GM18909 (cell line): ENCODE results near the gene CAPN13.

Source experiments
- ATAC-seq: cut with Tn5 transposase; IDR thresholded peaks from one replicate; pipeline ENCODE4 v1.9.1; 2021; ENCODE audit warnings: mild to moderate bottlenecking; ENCODE audit not compliant: unreplicated experiment, poor library complexity

CAPN13 gene

DNA sequence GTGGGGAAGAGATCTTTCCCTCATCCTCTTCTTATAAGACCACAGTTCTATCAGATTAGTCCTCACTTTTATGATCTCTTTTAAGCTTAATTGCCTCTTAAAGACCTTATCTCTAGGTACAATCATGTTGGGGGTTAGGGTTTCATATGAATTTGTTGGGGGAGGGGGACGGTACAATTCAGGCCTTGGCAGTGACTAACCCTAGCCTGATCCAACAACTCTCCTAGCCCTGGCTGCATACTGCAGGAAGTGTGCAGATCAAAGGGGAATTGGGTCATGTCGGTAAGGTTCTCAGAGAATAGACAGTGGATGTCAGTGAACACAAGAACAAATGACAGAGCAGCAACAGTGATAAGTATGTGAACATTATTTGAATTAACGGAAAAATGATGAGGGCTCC is 16.4 kb downstream of the CAPN13 start:
- ATAC-seq, result no peak

DNA sequence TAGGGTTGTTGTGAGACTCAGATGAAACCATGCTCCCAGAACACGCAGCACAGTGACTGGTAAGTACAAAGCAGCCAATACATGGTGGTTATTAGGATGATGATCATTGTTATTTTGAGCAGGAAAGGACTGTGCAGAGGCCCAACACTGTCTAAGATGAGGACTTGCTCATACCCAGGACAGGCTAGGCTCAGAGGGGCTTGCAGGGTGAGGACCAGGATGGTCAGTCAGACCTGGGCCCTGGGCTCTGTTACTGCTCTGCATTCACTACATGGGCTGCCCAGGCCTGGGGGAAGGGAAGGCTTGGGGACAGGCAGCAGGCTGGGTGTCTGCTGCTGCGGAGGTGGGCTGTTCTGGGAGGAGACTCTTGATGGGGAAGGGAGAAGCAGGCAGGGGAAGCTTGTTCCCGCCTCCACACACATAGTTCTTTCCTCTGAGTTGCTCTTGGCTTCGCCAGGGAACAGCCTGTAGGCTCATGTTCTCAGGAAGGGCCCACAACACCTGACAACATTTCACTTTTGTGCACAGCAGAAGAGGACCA is 17.5 kb downstream of the CAPN13 start:
- ATAC-seq, result no peak

DNA sequence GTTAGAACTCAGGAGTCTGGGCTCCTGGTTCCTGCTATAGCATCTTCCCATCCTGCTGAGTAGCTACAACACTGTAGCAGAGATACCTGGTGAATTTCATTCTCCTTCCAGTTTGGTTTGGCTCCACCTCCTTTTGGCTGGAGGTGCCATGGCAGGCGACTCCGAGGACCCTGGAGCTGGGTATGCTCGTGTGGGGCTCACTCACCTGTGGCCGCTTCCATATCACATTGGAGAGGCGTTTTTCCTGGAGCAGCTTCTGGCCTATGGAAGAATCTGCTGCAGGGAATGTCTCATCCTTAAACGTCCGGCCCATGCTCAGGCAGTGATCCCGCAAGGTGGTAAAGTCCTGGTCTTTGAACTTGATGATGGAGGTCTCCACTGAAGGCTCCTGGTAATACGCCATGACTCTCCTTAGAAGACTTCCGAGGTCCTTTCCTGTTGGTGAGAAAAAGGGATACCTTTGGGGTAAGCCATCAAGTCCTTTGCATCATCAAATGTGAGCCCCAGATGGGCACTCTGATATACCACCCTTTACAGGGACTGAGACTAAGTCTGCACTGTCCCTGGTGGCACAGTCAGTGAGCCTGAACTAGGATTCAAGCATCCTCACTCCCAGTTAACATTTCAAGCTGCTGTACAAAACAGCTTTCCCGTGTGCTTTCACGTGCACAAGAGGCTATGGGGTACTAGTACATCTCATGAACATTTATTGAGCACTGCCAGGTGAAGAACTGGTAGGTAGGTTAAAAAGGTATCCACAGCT is 20.1 kb downstream of the CAPN13 start:
- no peak for ATAC-seq

DNA sequence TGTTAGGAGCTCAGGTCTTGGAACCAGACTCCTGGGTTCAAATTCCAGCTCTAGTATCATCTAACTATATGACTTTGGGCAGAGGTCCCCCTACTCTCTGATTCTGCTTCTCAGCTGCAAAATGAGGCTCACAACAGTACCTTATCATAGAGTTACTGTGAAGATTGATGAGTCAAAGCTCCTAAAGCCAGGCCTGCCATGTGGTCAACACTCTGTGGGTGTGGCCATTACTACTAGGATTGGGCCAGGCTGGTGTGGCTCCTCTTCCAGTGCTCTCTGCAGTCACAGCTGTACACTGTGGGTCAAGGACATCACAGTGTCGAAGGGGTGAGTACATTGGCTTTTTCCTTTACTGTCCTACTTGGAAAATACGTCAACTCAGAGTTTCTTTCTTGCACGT is 22.6 kb downstream of the CAPN13 start:
- no peak for ATAC-seq

DNA sequence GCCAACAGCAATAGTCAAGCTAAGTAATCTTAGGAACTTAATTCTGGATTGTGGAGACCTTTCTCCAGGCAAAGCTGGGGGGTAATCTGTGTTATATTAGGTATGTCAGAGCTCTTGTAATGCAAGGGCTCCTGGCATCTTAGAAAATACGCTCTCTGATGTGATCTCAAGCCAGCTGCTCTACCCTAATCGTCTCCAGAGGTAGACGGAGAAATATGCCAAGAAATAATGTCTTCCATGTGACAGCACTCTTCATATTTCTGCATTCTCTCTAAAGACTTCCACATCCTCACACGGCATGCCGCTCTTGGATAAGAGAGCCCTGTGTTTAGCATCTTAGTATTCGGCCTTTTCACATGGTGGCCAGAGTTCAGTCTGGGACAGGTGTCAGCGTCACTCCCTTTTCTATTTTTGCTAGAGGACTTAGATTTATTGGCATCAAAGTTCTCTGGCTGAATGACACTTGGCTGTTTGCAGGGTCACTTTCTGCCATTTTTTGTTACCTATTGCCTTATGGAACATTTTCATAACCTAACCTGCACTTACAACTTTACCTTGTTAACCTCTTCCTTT is 25.2 kb downstream of the CAPN13 start:
- ATAC-seq, result no peak

DNA sequence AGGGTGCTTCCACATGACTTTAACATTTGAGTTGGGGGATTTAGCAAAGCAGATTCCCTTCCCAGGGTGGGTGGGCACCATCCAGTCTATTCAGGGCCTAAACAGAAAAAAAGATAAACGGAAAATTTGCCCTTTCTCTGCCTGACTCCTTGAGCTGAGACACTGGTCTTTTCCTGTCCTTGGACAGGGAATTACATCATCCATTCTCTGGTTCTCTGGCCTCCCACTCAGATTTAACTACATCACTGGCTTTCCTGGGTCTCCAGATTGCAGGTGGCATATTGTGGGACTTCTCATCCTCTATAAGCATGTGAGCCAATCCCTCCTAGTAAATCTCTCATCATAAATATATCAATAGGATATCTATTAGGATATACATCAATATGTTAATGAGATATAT is 25.8 kb downstream of the CAPN13 start:
- ATAC-seq, result no peak

DNA sequence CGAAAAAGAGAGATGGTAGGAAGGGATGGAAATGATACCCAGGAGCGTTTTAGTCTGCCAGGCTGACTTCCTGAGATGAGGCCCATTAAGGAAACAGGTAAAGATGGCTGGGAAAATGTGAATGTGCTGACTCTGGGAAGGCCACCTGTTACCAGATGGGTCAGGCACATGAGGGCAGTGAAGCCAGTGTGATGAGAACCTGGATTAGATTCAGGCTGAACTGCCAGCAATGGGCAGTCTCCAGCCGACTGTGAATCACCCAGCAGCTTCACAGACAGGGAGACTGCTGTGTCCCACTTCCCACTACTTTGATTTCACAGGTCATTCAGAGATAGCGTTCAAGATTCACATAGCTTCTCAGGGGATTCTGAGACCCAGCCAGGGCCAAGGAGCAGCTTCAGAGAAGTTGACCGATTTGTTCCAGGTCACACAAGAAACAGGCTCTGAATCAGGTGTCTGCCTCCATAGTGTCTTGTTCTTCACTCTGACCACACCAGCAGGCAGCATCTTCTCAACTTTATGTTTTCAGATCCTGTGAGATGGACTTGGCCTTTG is 26.4 kb downstream of the CAPN13 start:
- ATAC-seq, result no peak

DNA sequence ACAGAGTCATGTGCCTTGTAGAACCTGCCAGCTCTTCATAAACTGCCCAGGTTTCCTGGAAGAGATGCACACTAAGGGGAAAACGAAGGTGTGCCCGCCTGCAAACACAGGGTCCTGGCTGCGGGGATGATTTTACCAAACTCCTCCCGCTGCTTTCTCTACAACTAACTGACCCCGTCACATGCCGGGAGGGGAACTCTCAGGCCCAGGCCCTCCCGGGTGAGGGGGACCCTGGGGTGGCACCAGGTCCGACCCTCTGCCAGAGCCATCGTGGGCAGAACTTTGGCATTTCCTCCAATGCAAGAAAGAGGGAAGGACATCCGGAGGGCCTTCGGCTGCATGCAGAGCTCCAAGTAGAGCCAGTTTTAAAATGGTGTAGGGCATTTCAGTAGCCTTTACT is 28.6 kb downstream of the CAPN13 start:
- ATAC-seq, result no peak

DNA sequence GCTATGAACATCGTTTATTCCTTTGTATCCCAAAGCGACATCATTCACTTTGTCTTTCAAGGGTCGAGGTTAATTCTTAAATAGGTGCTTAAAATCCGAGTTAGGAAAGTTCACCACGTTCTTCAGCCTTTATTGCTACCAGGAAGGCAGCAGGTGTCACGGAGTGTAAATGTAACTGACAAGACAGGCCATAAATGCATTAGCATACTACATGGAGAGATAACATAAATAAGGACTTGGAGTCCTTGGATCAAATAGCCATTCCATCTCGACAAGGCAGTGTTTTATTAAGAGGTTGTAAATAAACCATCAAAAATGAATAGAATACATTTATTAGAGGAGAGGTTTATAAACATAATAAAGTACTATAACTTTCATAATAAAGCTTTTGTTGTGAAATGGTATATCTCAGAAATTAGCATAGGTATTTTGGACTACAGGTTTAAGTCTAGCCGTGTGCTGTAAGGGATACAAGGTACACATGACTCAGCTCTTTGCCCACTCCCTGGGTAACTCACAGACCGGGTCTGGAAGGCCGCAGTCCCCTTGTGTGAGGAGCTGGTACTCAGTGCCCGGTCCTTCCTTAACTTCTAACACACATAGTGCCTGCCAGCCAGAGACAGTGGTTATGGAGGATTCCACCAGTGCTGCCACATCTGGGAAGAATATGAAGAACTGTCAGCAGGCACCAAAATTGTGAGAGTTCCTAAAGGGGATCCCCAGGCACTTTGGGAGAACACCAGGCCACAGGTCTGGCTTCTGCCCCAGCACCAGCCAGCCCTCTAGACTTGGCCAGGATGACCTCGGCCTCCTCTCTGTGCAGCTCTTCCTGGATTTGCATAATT is 29.4 kb downstream of the CAPN13 start:
- no peak for ATAC-seq

DNA sequence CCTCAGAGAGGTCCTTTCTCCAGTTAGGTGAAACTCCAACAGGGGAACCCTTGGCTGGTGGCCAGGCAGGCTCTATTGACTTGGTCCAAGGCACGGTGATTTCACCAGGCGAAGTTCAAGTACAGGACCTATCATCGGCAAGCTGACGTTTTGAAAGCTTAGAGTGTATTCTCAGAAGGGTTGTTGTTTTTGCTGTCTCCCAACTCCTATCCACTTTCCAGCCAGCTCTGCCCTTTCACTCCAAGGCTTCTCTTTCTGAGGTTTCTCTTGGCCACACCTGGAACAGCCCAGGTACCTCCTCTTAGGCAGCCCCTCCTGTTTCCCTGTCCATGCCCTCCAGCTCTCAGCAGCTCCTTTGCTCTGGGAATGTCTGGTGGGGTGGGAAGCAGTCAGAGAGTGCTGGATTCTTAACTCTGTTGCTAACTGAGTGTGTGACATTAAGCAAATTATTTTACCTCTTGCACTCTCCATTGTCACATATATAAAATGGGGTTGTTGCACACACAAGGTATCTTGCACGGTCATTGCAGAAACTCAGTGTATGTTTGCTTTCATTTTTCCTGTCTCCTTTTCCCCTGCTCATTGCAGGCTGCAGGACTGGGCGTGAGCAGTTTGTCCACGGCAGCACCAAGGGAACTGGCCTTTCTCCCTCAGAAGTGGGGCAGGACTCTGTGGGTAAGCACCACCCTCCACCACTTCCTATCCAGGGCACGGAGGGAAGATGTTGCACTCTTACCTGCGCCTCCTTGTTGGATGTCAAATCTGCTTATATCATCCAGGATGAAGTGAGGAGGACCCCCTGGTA is 30.2 kb downstream of the CAPN13 start:
- ATAC-seq, result no peak

DNA sequence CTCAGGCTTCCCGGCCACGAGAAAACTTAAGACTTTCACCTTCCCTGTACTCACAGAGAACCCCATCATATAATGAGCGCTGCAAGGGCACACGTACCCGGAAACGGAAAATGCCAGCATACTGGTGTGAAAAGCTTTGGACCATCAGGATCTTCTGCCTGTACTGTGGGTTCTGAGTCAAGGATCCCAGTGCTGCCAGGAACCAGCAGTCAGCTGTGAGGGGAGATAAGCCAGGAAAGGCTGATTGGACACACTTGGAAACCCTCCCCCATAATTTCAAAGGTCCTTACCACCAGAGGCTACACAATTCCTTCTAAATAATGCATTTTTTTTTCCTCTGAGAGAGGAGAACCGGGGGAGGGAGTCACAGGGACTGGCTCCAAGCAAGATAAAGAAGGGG is 31.4 kb downstream of the CAPN13 start:
- no peak for ATAC-seq

DNA sequence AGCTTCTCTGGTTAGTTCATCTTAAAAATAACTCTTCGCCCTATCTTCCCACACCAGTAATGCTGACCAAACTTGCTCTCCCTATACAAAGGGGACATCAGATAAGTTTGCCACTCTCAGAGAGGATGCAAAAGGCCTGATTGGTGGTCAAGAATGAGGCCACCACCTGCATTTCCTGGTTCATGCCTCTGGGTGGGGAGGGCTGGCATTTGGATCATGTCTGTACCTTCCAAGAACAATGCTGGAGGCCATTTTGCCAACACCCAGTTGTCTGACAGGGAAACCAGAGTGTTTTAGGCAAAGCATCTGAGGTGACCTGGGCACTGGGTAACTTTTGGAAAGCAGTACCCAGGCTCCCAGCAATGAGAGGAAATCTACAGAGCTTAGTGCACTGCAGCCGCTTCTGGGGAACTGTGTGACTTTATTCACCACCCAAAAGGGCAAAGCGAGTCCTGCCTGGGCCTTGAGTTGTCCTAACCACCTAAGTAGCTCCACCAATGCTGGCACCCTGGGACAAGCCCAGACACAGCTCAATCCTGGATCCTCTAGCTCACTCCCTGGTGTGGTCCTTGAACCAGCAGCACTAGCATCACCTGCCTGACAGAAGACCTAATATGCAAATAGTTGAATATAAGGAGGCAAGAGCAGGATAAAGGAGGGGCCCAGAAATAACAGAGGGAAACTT is 35.1 kb downstream of the CAPN13 start:
- ATAC-seq, result no peak

DNA sequence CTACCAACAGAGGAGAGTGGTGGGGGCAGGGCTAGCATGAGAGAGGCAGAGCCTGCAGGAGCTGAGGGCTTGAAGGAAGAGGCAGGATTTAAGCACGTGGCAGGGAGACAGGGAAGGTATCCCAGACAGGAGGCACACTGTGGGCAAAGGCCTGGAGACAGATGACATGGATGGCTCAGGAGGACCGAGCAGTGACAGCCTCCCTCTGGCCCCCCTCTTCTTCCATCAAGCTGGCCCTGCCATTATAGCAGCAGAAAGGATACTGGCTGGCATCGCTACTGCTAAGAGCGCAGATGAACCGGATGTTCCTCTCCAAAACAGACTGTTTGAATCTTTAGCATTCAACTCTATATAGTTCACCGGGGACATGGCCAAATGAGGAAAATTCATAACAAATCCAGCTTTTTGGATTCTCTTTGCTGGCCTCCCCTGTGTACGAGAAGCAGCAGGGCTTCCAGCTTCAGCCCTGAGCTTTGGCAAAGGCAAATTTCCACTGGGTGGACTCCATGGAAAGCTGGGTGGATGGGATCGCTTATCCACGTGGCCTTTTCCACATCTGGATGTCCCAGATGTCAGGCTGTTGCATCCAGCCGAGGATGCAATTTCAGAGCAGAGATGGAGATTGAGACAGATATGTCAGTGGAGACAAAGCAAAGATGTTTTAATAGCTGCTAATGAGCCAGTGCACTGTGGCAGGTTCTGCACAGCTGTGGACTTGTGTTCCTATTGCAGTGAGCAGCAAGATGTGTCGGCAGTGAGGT is 36.2 kb downstream of the CAPN13 start:
- ATAC-seq, result no peak

DNA sequence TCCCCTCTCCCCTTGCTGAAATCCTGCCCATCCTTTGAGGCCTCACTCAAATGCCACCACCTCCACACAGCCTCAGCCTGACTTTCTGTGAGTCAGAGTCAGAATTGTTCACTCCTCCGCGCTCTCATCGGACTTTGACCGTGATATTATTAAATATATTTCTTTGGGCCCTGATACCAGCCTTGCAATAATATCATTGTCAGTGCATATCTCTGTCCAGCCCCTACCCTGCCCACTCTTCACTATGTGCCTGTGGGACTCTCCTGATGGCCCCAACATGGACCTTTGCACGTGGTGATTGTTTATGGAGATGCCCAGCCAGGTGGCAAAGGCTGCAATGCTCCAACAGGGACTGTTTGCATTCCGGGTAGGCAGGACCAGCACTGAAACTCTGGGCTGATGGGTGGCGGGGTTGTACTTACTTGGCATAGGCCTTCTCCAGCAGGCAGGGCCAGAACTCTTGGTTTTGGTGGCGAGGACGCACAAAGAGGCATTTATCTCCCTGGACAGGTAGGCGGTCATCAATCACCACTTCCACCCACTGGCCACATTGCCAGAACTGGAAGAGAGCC is 37.3 kb downstream of the CAPN13 start:
- ATAC-seq, result no peak

DNA sequence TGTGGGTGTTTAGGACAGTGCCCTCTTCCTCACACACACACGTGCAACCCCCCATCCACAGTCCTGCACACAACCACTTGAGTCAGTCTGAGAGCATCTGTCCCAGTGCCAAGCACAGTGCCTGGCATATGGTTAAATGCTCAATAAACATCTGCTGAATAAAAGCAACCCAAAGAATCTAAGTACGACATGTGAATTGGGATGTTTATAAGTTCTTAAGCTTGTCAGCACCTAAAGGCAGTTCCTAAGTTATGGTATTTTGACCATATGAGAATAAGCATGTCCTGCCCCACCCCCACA is 37.8 kb downstream of the CAPN13 start:
- no peak for ATAC-seq

DNA sequence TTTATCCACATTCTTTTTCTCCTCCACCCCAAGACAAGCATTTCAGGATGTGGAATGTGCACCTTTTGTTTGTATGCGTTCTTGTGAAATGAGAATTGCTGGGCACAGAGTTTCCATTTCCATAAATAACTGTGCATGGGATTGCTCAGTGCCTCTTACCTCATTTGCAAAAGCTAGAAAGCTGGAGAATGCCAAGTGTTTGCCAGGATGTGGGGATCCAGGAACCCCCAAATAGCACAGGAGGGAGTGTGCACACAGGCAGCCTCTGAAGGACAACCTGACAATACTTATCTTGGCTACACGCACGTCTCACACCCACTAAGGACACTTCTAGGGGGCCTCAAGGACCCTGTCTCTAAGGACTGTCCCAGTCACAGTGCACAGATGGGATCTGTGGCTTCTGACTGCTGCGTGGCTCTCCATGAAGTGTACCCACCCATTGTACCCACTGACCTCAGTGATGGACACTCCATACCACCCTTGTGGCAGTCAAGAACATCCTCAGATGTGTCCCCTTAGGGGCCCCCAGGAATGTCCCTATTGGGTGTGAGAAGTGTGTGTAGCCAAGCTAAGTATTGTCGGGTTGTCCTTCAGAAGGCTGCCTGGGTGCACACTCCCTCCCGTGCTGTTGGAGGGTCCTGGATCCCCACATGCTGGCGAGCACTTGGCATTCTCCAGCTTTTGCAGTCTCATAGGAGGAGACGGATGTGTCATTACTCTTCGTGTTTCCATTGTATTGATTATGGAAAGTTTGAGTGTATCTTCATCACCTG is 38.4 kb downstream of the CAPN13 start:
- ATAC-seq, result no peak

DNA sequence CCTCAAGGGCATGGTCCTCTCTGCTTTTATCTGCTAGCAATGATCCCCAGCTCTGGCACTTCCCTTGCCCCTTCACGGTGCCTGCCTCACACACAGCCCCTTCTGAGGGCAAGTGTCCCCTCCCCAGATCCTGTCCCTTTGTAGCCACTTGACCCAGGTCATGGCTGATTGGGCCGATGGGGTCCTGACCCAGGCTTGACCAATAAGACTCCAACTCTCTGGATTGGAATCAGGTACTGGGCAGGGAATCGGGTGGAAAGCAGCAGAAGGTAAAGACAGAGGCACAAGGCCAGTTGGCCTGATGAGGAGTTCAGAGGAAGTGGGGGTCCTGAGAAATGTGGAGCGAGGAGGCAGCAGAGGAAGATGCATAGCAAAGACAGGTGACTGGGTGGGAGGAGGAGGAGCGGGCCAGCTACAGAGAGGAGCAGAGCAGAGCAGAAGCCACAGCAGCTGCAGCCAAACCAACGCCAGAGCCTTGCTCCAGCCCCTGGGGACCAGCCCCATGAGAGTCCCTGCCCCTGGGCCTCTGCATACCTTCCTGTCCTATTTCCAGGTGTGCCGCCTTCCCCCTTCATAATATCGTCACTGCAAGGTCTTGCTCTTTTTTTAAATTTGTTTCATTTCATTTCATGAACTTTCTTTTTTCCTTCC is 39.1 kb downstream of the CAPN13 start:
- ATAC-seq, result no peak
